Measurements from ENCODE around the gene RPS15. TPM values are rescaled to one million over a fixed set of nuclear protein-coding genes. Genes with fewer than 3 reads are reported as not detected.
A peak's percentile ranks its signal among the peaks of the same experiment; 100 is the strongest.

The RPS15 gene
- total RNA-seq, 1 experiment from 2014 or later = 1,862 TPM

DNA sequence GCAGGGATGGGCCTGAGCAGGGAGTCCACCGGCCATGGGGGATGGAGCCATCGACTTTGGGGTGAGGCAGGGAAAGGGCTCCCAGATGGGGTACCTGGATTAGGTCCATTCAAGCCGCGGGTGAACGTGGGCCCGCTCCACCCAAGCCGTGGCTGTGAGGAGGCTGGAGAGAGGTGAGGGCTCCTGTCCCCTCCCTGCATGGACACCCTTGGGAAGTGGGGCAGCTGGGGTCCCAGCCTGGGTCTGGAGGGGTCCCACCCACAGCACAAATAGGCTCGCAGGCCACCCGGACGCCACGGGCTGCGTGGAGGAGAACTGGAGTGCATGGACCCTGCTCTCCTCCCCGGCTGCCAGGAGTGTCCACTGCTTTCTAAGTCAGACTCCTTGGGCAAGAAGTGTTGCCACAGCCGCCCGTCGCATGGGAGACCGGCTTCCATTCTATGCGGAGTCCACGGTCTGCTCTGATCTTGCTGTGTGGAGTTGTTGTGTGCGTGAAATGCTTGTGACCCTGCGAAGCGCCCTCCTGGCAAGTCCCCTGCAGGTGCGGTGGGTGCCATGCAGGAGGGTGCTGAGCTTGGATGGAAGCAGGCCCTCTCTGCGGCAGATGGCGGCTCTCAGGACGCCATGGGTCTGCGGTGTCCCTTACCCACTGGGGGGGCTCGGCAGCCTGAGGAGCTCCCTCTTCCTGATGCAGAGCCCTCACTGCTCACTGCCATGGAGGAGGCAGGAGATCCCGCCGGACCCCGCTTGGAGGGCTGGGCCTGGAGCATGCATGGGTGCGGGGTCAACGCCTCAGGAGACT is 28.8 kb upstream of the RPS15 start:
- ATAC-seq (no peak), DNase-seq (ENCODE audit: low read depth, low spot score) (no peak)
- Histone ChIP-seq H3K27ac (ENCODE audit: low read depth, low read length) (peak overlapping the region; percentile 98), H3K9ac (ENCODE audit: low read length) (peak overlapping the region; percentile 99), H4K20me1 (ENCODE audit: insufficient read depth) (peaks cover 33% of the 10 kb centered on the region; the same call in 1 of the 2 replicates), H3K27me3 (ENCODE audit: insufficient read depth, low read length) (no peaks in the 10 kb centered on the region), H3K4me3 (replicated peaks in 1 of 2; ENCODE audit: low read depth in 1 of 2, low read length in 2 of 2) (peak overlapping the region; percentile 59 to 68), H3K36me3 (ENCODE audit: control insufficient read depth in 1 of 2, insufficient read depth in 2 of 2, low read length in 2 of 2) (peaks cover 2 to 46% of the 10 kb centered on the region in 2 experiments; a peak in 2 of 4 replicates), H3K9me2 (ENCODE audit: insufficient read depth) (no peaks in the 10 kb centered on the region), H3K4me1 (ENCODE audit: control insufficient read depth in 1 of 2, insufficient read depth in 2 of 2, low read length in 2 of 2) (peaks cover 21 to 59% of the 10 kb centered on the region in 2 experiments), H3K9me3 (ENCODE audit: control insufficient read depth in 1 of 2, insufficient read depth in 1 of 2, low read depth in 1 of 2, low read length in 2 of 2) (no peaks in the 10 kb centered on the region), H2AFZ (ENCODE audit: low read depth, low read length, poor library complexity, severe bottlenecking) (no peak overlapping the region), H3K79me2 (ENCODE audit: insufficient read depth, low read length) (peaks cover 67% of the 10 kb centered on the region), H3K4me2 (ENCODE audit: low read length) (peak overlapping the region; percentile 78)
- ChIA-PET CTCF (no interaction called here), RAD21 (ENCODE audit: low non-redundant PET in 1 of 2, low total read pairs in 2 of 2, uncharacterized antibody in 2 of 2, unreplicated experiment in 2 of 2) (no interaction called here), POLR2A (interaction anchor here (1.3 kb wide), 1 partner anchor 141 kb away, joined by 4 read pairs; the partner anchor contains the start of gene CIRBP)
- no peak for TF ChIP-seq EZH2phosphoT487 (IDR thresholded peaks at IDR 0.05; ENCODE audit: borderline replicate concordance)
- no peak for TF ChIP-seq ZFX (IDR thresholded peaks at IDR 0.05)
- no peak for TF ChIP-seq MAX (IDR thresholded peaks at IDR 0.05)
- TF ChIP-seq SRF (IDR thresholded peaks at IDR 0.05; ENCODE audit: low read depth) = no peak
- no peak for TF ChIP-seq YY1 (IDR thresholded peaks at IDR 0.05; ENCODE audit: extremely low read depth, insufficient replicate concordance, low read depth, low read length)
- no peak for TF ChIP-seq POLR2AphosphoS5 (IDR thresholded peaks at IDR 0.05; ENCODE audit: low read depth, low read length)
- no peak for TF ChIP-seq FOSL1 (IDR thresholded peaks at IDR 0.05; ENCODE audit: low read depth)
- TF ChIP-seq CEBPB (IDR thresholded peaks at IDR 0.05; ENCODE audit: low read depth) = no peak
- TF ChIP-seq, protein P1, sequence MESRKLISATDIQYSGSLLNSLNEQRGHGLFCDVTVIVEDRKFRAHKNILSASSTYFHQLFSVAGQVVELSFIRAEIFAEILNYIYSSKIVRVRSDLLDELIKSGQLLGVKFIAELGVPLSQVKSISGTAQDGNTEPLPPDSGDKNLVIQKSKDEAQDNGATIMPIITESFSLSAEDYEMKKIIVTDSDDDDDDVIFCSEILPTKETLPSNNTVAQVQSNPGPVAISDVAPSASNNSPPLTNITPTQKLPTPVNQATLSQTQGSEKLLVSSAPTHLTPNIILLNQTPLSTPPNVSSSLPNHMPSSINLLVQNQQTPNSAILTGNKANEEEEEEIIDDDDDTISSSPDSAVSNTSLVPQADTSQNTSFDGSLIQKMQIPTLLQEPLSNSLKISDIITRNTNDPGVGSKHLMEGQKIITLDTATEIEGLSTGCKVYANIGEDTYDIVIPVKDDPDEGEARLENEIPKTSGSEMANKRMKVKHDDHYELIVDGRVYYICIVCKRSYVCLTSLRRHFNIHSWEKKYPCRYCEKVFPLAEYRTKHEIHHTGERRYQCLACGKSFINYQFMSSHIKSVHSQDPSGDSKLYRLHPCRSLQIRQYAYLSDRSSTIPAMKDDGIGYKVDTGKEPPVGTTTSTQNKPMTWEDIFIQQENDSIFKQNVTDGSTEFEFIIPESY (IDR thresholded peaks at IDR 0.05; ENCODE audit: extremely low read depth, insufficient replicate concordance, low read length) = no peak
- TF ChIP-seq, protein P2, sequence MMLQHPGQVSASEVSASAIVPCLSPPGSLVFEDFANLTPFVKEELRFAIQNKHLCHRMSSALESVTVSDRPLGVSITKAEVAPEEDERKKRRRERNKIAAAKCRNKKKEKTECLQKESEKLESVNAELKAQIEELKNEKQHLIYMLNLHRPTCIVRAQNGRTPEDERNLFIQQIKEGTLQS (IDR thresholded peaks at IDR 0.05) = no peak
- intact Hi-C loops (cut with micrococcal nuclease) = loop anchor here (10.0 kb wide), 1 partner anchor 135 kb away; the partner anchor contains the start of gene FAM174C
- no TSS peak for BruUV-seq (replicated peaks)
